TTC549 (cell line): ENCODE measurements around the gene SLMAP.

ENCODE experiments used
- FAIRE-seq: peaks from 2 replicates; lab custom pipeline; 2012; peaks lifted over from hg19 to GRCh38; lab: Jason Lieb, UNC

The SLMAP gene

DNA sequence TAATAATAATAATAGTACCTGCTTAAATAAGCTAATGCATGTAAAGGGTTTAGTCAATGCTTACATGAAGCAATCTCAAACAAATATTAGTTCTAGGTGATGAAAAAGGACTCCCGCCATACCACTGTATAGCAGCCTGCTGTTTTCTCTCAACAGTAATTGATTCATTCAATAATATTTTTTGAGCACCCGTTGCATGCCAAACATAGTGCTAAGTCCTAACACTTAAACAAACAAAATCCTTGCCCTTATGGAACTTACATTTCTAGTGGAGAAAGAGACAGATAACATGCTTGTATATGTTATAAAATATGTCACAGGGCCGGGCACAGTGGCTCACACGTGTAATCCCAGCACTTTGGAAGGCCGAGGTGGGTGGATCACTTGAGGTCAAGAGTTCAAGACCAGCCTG, 190.9 kb downstream of the SLMAP start:
- no peak for FAIRE-seq

- FAIRE-seq: no peak
These were observed 192.1 kb downstream of the SLMAP start for GRCh38 chr3:57948080-57948671.

DNA sequence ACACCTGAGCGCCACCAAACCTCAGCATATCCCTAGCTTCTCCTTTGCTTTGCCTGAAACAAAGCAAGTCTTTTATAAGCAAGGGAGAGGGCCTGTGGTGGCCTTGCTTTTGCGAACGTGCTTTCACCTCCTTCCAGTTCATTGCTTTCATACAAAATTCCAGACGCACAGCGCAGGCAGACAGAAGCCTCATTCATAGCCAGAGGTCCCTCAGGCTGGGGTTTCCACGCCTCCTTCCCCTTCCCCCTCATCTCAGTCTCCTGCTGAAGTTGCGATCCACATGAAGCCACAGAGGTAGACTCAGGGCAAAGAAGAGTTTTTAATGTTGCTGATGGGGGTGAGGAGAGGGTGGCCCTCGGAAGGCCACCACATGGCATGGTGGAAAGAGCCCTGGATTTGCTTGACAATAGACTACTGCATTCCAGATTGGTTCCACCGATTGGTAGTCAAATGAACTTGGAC, 192.7 kb downstream of the SLMAP start:
- no peak for FAIRE-seq

DNA sequence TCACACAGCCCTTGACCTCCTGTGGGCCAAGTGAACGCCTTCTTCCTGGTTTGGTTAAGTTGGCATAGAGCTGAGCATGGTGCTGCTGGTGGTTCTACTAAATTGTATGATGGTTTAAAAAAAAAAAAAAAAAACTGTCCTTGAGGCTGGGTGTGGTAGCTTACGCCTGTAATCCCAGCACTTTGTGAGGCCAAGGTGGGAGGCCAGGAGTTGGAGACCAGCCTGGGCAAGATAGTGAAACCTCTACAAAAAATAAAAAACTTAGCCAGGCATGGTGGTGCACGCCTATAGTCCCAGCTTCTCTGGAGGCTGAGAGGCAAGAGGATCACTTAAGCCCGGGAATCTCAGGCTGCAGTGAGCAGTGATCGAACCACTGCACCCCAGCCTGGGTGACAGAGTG, 193.2 kb downstream of the SLMAP start:
- no peak for FAIRE-seq

- FAIRE-seq: no peak
These were observed 193.9 kb downstream of the SLMAP start for GRCh38 chr3:57949785-57950615.

DNA sequence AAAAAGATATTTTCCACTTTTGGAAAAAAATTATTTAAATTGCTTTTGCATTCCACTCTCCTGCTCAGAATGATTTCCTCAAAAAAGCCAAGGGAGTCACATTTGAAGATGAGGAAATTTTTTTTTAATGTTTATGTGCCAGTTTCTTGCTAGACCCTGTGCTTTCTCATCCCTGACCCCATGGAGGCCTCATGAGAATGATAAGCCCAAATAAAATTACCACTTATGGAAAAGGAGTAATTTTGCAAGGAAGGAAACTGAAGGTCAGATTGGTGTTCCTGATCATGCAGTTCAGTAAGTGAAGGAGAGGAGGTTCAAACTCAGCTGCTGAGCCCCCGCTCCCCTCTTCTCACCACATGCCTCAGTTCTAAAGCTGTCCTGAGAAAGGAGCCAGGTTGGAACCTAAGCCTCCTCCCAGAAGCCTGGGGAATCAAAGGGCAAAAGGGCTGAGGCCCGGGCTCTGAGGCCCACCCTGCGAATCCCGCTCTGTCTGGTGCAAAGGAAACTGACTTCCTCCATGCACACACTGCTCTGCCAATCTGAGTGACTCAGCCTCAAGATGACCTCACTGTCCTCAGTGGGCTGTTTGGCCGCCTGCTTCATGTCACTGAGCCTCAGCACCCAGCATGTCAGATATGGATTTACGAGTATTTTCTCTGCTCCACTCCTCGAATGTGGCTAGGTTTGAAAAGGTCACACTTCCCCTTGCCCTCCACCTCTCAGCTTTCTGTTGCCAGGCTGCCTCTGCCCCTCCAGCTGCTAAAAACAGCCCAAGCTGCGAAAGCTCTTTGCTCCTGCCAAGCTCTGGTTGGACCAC, 195.2 kb downstream of the SLMAP start:
- no peak for FAIRE-seq

- FAIRE-seq: peak; percentile 61
These were observed 196.1 kb downstream of the SLMAP start for GRCh38 chr3:57952208-57952631.

DNA sequence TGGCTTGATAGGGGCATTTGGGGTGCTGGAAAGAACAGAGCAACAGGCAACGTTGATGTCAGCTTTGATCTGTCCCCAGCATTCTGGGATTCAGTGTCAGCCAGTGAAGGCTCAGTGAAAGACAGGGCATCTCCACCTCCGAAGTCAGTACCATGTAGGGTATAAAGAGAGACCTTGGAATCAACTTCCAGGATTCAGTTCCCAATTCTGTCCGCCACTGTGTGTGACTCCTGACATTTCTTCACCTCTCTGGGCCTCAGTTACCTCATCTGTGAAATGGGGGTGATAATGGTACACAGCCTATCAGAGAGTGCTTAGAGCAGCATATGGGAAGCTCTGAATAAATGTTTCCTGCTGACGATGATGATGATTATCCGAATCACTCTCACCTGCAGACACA, 196.5 kb downstream of the SLMAP start:
- no peak for FAIRE-seq

DNA sequence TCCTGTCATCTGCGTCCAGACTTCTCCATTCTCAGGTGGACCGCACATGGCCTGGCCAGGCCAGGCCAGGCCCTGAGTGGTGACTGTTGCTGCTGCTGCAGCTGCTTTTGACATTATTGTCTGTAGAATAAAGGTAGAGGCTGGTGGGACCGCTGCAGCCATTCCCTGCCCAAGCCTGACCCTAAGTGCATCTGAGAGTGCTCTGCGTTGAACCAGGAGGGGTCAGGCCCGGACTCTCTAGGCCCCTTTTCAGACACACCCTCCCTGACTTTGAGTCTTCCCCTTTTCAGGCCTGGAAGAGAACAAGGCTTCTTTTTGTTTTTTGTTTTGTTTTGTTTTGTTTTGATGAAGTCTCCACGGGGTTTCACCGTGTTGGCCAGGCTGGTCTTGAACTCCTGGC, 197.5 kb downstream of the SLMAP start:
- FAIRE-seq: no peak

DNA sequence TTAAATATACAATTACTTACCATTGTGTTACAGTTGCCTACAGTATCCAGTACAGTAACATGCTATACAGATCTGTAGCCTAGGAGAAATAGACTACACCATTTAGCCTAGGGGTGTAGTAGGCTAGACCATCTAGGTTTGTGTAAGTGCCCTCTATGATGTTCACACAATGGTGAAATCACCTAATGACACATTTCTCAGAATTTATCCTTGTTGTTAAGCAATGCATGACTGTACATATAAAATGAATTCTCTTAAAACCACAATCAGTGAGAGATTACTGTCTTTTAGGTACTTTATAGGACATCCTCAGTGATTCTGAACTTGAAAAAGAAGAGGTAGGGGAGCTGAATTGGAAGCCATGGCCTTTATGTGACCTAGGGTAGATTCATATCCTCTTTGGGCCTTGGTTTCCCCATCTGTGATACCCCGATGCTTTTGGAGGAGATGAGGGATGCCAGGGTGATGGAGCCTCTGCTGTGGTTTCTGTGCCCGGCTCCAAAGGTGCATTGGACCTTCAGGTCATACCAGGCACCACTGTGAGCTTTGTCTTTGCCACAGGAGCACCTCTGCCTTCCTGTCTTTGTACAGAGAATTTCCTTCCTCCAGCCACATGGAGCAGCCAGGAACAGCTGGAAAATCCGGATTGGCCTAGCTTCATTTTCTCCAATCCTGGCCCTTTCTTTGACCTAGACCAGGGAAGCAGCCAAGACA, 200.2 kb downstream of the SLMAP start:
- no peak for FAIRE-seq

DNA sequence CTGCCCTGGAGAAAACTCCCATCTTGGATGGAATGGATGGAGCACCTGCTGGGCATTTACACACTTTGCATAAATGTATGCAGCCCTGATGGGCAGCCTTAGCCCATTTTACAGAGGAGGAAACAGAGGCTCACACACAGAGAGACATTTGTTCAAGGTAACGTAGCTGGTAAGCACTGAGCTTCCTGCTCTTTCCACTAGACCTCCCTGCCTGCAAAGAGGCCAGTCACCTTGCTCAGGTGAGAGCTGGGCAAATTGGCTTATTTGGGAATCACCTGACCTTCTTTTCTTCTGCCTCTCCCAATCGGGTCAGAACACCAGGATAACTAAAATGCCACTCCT, 200.7 kb downstream of the SLMAP start:
- no peak for FAIRE-seq

DNA sequence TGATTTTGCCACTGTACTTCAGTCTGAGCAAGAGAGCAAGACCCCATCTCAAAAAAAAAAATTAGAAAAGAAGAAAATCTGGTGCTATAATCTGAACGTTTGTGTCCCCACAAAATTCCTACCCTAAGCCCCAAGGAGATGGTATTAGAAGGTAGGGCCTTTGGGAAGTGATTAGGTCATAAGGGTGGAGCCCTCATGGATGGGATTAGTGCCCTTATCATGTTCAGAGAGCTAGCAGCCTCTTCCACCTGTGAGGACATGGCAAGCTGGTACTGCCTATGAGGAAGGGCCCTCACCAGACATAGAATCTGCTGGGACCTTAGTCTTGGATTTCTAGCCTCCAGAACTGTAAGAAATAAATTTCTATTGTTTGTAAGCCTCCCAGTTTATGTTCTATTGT, 201.7 kb downstream of the SLMAP start:
- no peak for FAIRE-seq

DNA sequence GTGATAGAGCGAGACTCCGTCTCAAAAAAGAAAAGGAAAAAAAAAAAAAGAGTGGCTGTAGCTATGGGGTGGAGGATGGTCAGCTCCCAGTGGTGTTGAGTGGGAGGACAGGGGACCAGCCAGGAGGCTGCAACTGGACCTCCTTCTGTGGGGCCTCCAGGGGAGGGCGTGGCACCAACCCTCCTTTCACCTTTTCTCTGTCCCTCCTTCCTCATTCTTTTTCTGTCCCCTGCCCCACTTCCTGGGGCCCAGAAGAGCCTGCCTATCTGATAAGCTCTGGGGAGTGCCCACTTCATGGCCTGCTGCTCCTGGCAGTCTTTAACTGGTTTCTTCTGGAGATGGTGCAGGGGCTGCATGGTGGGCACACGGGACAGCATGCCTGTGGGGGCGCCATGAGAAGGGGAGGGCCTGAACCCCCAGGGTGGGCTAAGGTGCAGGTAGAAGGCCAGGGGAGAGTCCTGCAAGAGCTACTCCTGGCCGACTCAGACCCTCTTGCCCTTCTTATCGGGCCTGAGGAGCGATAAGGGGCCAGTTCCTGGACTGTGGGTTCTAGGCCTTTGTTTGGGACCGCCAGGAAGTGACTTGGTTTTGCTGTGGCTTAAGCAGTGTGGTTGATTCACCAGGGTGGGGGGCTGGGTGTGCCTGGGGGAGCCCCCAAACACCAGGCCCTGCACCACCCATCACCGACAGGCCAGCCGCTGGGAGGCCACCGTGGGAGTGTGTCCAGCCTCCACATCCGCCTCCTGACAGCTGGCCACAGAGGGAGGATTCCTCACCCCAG, 202.7 kb downstream of the SLMAP start:
- no peak for FAIRE-seq

GRCh38 chr3:57959423-57960173, 203.5 kb downstream of the SLMAP start:
- FAIRE-seq: no peak

- FAIRE-seq: no peak
These were observed 204.0 kb downstream of the SLMAP start for GRCh38 chr3:57960174-57960505.

- no peak for FAIRE-seq
These were observed 205.2 kb downstream of the SLMAP start for GRCh38 chr3:57961177-57961827.

DNA sequence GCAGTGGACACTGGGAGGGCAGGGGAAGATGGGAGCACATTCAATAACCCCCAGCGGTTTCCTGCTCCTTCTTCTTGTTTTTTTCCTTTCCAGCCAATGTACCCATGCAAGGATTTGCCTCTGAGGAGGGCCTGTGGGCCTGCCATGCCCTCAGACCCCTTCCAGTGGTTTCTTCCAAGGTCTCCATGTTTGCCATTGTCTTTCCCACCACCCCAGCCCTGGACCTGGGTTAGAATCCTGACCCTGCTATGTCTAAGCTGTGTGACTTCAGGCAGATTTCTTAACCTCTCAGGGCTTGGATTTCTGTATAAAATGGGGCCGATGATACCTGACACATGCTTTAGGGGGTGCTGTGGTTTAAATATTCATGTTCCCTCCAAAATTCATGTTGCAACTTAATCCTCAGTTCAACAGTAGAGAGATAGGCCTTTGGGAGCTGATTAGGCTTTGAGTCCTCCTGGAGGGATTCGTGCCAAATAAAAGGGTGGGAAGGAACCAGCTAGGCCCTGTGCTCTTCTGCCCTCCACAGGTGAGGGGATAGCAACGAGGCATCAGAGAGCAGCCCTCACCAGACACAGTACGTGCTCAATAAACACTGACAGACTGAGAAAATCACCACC, 205.8 kb downstream of the SLMAP start:
- FAIRE-seq: no peak

DNA sequence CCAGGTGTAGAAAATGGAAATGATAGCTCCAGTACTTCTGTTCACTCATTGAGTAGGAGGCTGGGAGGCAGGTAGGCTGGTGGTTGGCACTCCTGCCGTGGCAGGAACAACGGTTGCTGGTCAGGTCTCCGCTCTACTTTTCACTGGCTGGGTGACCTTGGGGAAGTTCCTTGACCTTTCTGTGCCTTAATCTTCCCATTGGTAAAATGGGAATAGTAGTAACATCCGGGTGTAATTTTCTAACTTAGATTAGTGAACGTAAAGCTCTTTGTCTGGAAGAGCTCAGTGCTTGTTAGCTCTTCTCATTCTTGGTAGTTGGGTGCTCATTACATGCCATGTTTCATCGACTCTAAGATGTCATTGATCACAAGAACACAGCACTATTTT, 206.3 kb downstream of the SLMAP start:
- no peak for FAIRE-seq

DNA sequence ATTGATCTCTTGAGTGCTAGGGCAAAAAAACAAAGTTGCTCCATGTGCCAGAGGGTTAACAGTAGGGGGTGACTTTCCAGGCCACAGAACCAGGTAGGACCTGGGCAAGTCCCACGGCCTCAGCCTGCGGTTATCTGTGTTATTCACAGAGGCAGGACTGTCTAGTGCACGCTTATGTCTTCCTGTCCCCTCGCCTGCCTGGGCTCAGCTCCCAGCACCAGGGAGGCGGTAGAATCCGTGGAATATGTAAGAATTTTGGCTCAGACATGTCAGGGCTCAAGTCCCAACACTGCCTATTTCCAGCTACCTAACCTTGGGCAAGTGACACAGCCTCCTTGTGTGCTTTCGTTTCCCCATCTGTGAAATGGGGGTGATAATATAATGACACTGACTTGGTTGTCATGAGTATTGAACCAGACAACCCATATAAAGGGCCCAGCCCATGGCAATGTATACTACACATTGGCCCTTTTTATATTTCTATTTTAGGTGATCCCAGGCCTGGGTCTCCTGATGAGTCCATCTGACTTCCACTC, 207.8 kb downstream of the SLMAP start:
- no peak for FAIRE-seq

- no peak for FAIRE-seq
These were observed 210.7 kb downstream of the SLMAP start for GRCh38 chr3:57966829-57967228.
